IMR-90 (cell line): Measurements from ENCODE around the gene DYSF. TPM values are rescaled to one million over a fixed set of nuclear protein-coding genes. Genes with fewer than 3 reads are reported as not detected.

ENCODE experiments used
- ATAC-seq: fragments of 200-7000 bp; cut with Tn5 transposase; 2 replicates; pipeline ENCODE4 v1.9.1; 2020; ENCODE audit warnings: low read depth, mild to moderate bottlenecking, moderate library complexity
- BruUV-seq: library from RNA; stranded (reverse); fragments of 400-500 nt; replicated peaks from 2 replicates; lab custom pipeline; 2021; lab: Mats Ljungman, UMichigan
- CTCF ChIA-PET: fragments of 300-600 bp; formaldehyde crosslinking; extraction: SDS; loops from one replicate; lab custom pipeline; 2021; ENCODE audit warnings: antibody characterized with exemption; lab: Yijun Ruan, JAX
- POLR2A ChIA-PET: fragments of 300-600 bp; sonication (Branson Sonifier 250); formaldehyde crosslinking; loops from one replicate; lab custom pipeline; 2022; ENCODE audit warnings: antibody characterized with exemption; ENCODE audit not compliant: unreplicated experiment; lab: Charles Lee
- DNase-seq: peaks from one replicate; pipeline ENCODE4 v3.0.0; 2013
- H2AFZ ChIP-seq: replicated peaks from 2 replicates; pipeline ENCODE3; 2013; ENCODE audit warnings: low read length, mild to moderate bottlenecking; ENCODE audit not compliant: poor library complexity
- H2AK5ac ChIP-seq: 2 replicates; pipeline ENCODE4 v1.6.1; 2013; ENCODE audit warnings: low read depth, low read length, inconsistent platforms
- H2AK9ac ChIP-seq: replicated peaks from 2 replicates; pipeline ENCODE3; 2013; ENCODE audit warnings: mild to moderate bottlenecking, low read depth, low read length, moderate library complexity; ENCODE audit not compliant: poor library complexity
- H2BK120ac ChIP-seq: 2 replicates; pipeline ENCODE4 v1.6.1; 2013; ENCODE audit warnings: low read depth, low read length, inconsistent platforms
- H2BK15ac ChIP-seq: 3 replicates; pipeline ENCODE4 v1.6.1; 2013; ENCODE audit warnings: low read depth, low read length, inconsistent platforms
- H2BK20ac ChIP-seq: 2 replicates; pipeline ENCODE4 v1.6.1; 2013; ENCODE audit warnings: low read depth, mild to moderate bottlenecking, inconsistent platforms, low read length, moderate library complexity
- H2BK5ac ChIP-seq: 2 replicates; pipeline ENCODE4 v1.6.1; 2013; ENCODE audit warnings: mild to moderate bottlenecking, low read depth, low read length, inconsistent platforms; ENCODE audit not compliant: poor library complexity, severe bottlenecking
- H3K14ac ChIP-seq: replicated peaks from 2 replicates; pipeline ENCODE4 v1.6.1; 2013; ENCODE audit warnings: low read depth, low read length, inconsistent platforms
- H3K18ac ChIP-seq: 2 replicates; pipeline ENCODE4 v1.6.1; 2013; ENCODE audit warnings: low read depth, low read length, control low read depth
- H3K23ac ChIP-seq: 2 replicates; pipeline ENCODE4 v1.6.1; 2013; ENCODE audit warnings: low read depth, low read length, inconsistent platforms
- H3K27ac ChIP-seq: 2 replicates; pipeline ENCODE4 v1.5.1; 2013; ENCODE audit warnings: mild to moderate bottlenecking, control low read depth, low read length; ENCODE audit not compliant: insufficient read depth
- H3K27me3 ChIP-seq: 2 replicates; pipeline ENCODE4 v1.6.1; 2013; ENCODE audit warnings: low read length; ENCODE audit not compliant: control insufficient read depth, insufficient read depth
- H3K36me3 ChIP-seq: 2 replicates; pipeline ENCODE4 v1.6.1; 2013; ENCODE audit warnings: low read length, mixed read lengths; ENCODE audit not compliant: control insufficient read depth, insufficient read depth
- H3K4ac ChIP-seq: 2 replicates; pipeline ENCODE4 v1.6.1; 2013; ENCODE audit warnings: low read depth, low read length, inconsistent platforms
- H3K4me1 ChIP-seq: 2 replicates; pipeline ENCODE4 v1.6.1; 2013; ENCODE audit warnings: low read length, mixed read lengths; ENCODE audit not compliant: control insufficient read depth, insufficient read depth
- H3K4me2 ChIP-seq: 2 replicates; pipeline ENCODE4 v1.6.1; 2013; ENCODE audit warnings: low read depth, mild to moderate bottlenecking, control low read depth, low read length, moderate library complexity
- H3K4me3 ChIP-seq: 2 replicates; pipeline ENCODE4 v1.5.1; 2013; ENCODE audit warnings: low read depth, mild to moderate bottlenecking, control low read depth, low read length, moderate library complexity; ENCODE audit not compliant: insufficient read depth
- H3K56ac ChIP-seq: 2 replicates; pipeline ENCODE4 v1.6.1; 2013; ENCODE audit warnings: low read length, inconsistent platforms; ENCODE audit not compliant: insufficient read depth; ENCODE audit errors: extremely low read depth
- H3K79me1 ChIP-seq, 2 experiments: 2 replicates each; pipeline ENCODE4 v1.6.1; 2013; ENCODE audit warnings: low read length in 2 of 2, inconsistent platforms in 1 of 2, low read depth in 1 of 2
- H3K9ac ChIP-seq: 2 replicates; pipeline ENCODE4 v1.6.1; 2013; ENCODE audit warnings: low read depth, low read length, control low read depth
- H3K9me1 ChIP-seq: 2 replicates; pipeline ENCODE4 v1.6.1; 2013; ENCODE audit warnings: low read length, inconsistent platforms; ENCODE audit not compliant: insufficient read depth
- H3K9me3 ChIP-seq: 2 replicates; pipeline ENCODE4 v1.6.1; 2013; ENCODE audit warnings: low read length; ENCODE audit not compliant: control insufficient read depth, insufficient read depth
- H4K20me1 ChIP-seq: 2 replicates; pipeline ENCODE4 v1.6.1; 2013; ENCODE audit warnings: low read length, inconsistent platforms; ENCODE audit not compliant: insufficient read depth
- H4K5ac ChIP-seq: 2 replicates; pipeline ENCODE4 v1.6.1; 2013; ENCODE audit warnings: mild to moderate bottlenecking, low read depth, low read length, control low read depth
- H4K8ac ChIP-seq, 2 experiments: 2 replicates each; pipeline ENCODE4 v1.6.1; 2013; ENCODE audit warnings: low read depth in 2 of 2, low read length in 2 of 2, control low read depth in 1 of 2, inconsistent platforms in 1 of 2
- H4K91ac ChIP-seq: 2 replicates; pipeline ENCODE4 v1.6.1; 2013; ENCODE audit warnings: low read depth, low read length, inconsistent platforms; ENCODE audit not compliant: insufficient read depth
- CTCF ChIP-seq: conservative IDR thresholded peaks from 2 replicates; pipeline ENCODE4 v1.5.1; 2012; ENCODE audit warnings: mild to moderate bottlenecking, low read depth, low read length, improper control_type of control experiment
- NFE2L2 ChIP-seq: fragments of 150-350 bp; IDR thresholded peaks from 2 replicates; pipeline ENCODE4 v1.6.1; 2016; ENCODE audit warnings: low read depth, mild to moderate bottlenecking, low read length
- POLR2A ChIP-seq: IDR thresholded peaks from 2 replicates; pipeline ENCODE4 v1.6.1; 2012; ENCODE audit warnings: mild to moderate bottlenecking, low read depth, low read length
- RAD21 ChIP-seq: IDR thresholded peaks from 2 replicates; pipeline ENCODE4 v1.6.1; 2012; ENCODE audit warnings: low read length, improper control_type of control experiment
- RFX5 ChIP-seq: IDR thresholded peaks from 2 replicates; pipeline ENCODE4 v1.8.0; 2012; ENCODE audit warnings: low read depth, mild to moderate bottlenecking, low read length, moderate library complexity
- WGBS, 2 experiments: methylation state at CpG; one replicate each; pipeline versions ENCODE4 v1.1.5 to v1.1.7; 2013; ENCODE audit warnings: missing lambda C conversion rate in 2 of 2; ENCODE audit not compliant: insufficient read length in 1 of 2; ENCODE audit errors: extremely low coverage in 2 of 2; 5-methylcytosine and 5-hydroxymethylcytosine counted together
- dilution Hi-C: fragments of 300-500 bp; cut with HindIII; formaldehyde crosslinking; loops from one replicate; pipeline ENCODE4 v1.14.3; 2018; ENCODE audit warnings: low sequenced_read_pairs; ENCODE audit not compliant: unreplicated experiment
- in situ Hi-C: fragments of 300-500 bp; cut with MboI; formaldehyde crosslinking; loops from 3 replicates; pipeline ENCODE4 v1.14.3; 2019; ENCODE audit warnings: low sequenced_read_pairs, inconsistent platforms, mixed read lengths
- intact Hi-C: fragments of 100-400 bp; cut with micrococcal nuclease; formaldehyde crosslinking; loops from 2 replicates; pipeline ENCODE4 v1.10.0; 2022
- polyA plus RNA-seq, 3 experiments: library from polyadenylated mRNA; depleted of rRNA; stranded (reverse); fragments of >200 nt; gene quantifications; 2 replicates each; pipeline ENCODE4 v1.2.3, GENCODE V29; 2012; ENCODE audit warnings: low replicate concordance in 1 of 3
- total RNA-seq: library from RNA; depleted of rRNA; stranded (reverse); fragments of >200 nt; gene quantifications from 2 replicates; pipeline ENCODE4 v1.2.3, GENCODE V29; 2012

The DYSF gene
- total and polyA plus RNA-seq, 2 of the 4 experiments (the other 2 are of a cell fraction) = 0.09 to 0.18 TPM

- Histone ChIP-seq H3K56ac (no peak overlapping the region), H2BK20ac (no peak overlapping the region), H3K27ac (no peak overlapping the region), H3K4me1 (no peaks in the 10 kb centered on the region), H2AFZ (no peak overlapping the region), H3K4ac (no peak overlapping the region), H3K9me1 (no peaks in the 10 kb centered on the region), H3K14ac (no peak overlapping the region), H3K27me3 (peaks cover 26% of the 10 kb centered on the region), H2BK120ac (no peak overlapping the region), H2AK5ac (no peak overlapping the region), H3K9me3 (no peaks in the 10 kb centered on the region), H2BK15ac (no peak overlapping the region), H4K5ac (no peak overlapping the region), H2AK9ac (no peak overlapping the region), H3K4me2 (no peak overlapping the region), H3K79me1 (no peaks in the 10 kb centered on the region), H3K9ac (no peak overlapping the region), H3K4me3 (no peak overlapping the region), H3K36me3 (no peaks in the 10 kb centered on the region), H3K23ac (no peak overlapping the region), H3K18ac (no peak overlapping the region), H4K8ac (no peak overlapping the region), H2BK5ac (no peak overlapping the region), H4K91ac (no peak overlapping the region), H4K20me1 (no peaks in the 10 kb centered on the region)
- ATAC-seq (no peak), DNase-seq (no peak)
- POLR2A ChIA-PET = no interaction called here
- TF ChIP-seq POLR2A = no peak
- TF ChIP-seq RAD21 = no peak
- no peak for TF ChIP-seq CTCF
- no peak for TF ChIP-seq NFE2L2
- no peak for TF ChIP-seq RFX5
- WGBS, 2 experiments = 68% methylated on average over 5 of the region's 10 CpGs; no CpG with 5 or more reads in 1 of the 2 experiments
- intact Hi-C loops (no loop called here), in situ Hi-C loops (no loop called here), dilution Hi-C loops (no loop called here)
- CTCF ChIA-PET = no interaction called here
- BruUV-seq = no TSS peak
These were observed 21.5 kb downstream of the DYSF start for GRCh38 chr2:71474744-71475397.
